Stimulated activated CD8-positive, alpha-beta memory T cell treated with anti-CD3 and anti-CD28 coated beads, Interleukin-12 subunit alpha, Interleukin-12 subunit beta, amount 100 ng/mL, for 24 hours (primary cell): ENCODE data around the gene S100A1.
"Not testable (repeated sequence)": the region's sequence is repeated elsewhere in the genome, so short reads cannot be mapped to it uniquely, and the experiment has no call there.

Experiments used
- DNase-seq: peaks from one replicate; pipeline ENCODE4 v3.0.0-alpha.2; 2020; ENCODE audit errors: extremely low read depth

Gene S100A1

DNA sequence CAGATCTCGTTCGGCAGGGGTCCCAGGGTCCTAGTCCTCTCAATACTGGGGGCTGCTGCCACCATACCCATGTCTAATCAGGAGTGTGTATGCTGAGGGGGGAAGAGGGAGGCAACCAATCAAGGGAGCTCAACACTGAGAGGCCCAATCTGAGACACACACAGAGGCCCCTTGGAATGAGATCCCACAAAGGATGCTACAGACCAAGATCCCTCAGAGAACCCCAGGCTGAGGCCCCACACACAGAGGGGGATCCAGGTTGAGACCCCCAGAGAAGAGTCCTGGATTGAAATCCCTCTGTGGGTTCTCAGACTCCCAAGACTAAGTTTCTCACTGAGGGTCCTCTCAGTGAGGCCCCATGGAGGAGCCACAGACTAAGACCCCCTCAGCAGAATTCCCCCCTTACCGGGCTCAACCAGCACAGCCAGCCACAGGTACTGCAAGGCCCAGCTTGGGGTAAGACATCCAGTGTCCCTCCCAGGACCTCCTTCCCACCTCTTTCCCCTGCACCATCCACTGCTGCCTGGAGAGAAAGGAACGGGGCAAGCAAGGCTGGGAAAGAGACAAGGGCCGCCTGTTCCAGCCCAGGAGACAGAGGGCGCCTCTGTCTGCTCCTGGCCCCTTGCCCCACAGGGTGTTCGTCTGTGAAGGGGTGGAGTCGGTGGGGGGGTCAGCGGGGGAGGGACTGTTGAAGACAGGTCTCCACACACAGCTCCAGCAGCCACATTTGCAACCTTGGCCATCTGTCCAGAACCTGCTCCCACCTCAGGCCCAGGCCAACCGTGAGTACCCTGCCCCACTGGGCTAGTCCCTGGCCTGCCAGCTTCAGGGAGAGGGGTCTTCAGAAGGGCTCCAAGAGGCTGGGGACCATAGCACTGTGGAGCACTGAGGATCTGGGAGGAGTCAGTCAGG is at the start of gene S100A1:
S100A1 (plus strand) TSS at position 720 of the 912 bp plus-strand sequence. CDS start 2,088 bp downstream, outside the sequence.
- no peak for DNase-seq

GRCh38 chr1:153578490-153578889 is 49.7 kb upstream of the S100A1 start:
- DNase-seq: no peak

GRCh38 chr1:153578936-153579335 is 49.3 kb upstream of the S100A1 start:
- DNase-seq: no peak

GRCh38 chr1:153582836-153583235 is 45.4 kb upstream of the S100A1 start:
- DNase-seq: not testable (repeated sequence)

DNA sequence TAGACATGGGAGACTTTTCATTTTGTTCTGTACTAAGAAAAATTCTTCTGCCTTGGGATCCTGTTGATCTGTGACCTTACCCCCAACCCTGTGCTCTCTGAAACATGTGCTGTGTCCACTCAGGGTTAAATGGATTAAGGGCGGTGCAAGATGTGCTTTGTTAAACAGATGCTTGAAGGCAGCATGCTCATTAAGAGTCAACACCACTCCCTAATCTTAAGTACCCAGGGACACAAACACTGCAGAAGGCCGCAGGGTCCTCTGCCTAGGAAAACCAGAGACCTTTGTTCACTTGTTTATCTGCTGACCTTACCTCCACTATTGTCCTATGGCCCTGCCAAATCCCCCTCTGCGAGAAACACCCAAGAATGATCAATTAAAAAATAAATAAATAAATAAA is 44.7 kb upstream of the S100A1 start:
- DNase-seq: not testable (repeated sequence)

- DNase-seq: no peak
Observed at GRCh38 chr1:153583976-153584375, 44.3 kb upstream of the S100A1 start.

GRCh38 chr1:153585006-153585405 is 43.2 kb upstream of the S100A1 start:
- no peak for DNase-seq

GRCh38 chr1:153586347-153586746 is 41.9 kb upstream of the S100A1 start:
- no peak for DNase-seq

DNA sequence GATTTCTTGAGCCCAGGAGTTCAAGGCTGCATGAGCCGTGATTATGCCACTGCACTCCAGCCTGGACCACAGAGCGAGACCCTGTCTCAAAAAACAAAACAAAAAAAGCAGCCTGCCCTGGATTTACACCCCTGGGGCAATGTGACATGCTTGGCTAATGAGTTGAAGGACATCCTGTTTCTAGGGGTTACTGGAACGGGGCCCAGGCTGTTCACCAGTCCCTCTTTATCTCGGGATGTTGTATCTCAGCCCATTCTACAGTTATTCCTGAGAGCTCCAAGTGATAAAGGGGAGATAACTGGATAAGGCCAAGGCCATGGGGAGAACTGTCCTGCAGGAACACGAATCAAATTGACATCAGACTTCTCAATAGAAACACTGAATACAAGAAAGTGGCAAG is 40.9 kb upstream of the S100A1 start:
- no peak for DNase-seq

GRCh38 chr1:153588033-153588432 is 40.2 kb upstream of the S100A1 start:
- DNase-seq: not testable (repeated sequence)

GRCh38 chr1:153588482-153588881 is 39.8 kb upstream of the S100A1 start:
- no peak for DNase-seq

- DNase-seq: no peak
Observed at GRCh38 chr1:153592748-153593147, 35.5 kb upstream of the S100A1 start.

- DNase-seq: no peak
Observed at GRCh38 chr1:153597206-153597605, 31.0 kb upstream of the S100A1 start.

GRCh38 chr1:153598309-153599172 is 29.7 kb upstream of the S100A1 start:
- no peak for DNase-seq

DNA sequence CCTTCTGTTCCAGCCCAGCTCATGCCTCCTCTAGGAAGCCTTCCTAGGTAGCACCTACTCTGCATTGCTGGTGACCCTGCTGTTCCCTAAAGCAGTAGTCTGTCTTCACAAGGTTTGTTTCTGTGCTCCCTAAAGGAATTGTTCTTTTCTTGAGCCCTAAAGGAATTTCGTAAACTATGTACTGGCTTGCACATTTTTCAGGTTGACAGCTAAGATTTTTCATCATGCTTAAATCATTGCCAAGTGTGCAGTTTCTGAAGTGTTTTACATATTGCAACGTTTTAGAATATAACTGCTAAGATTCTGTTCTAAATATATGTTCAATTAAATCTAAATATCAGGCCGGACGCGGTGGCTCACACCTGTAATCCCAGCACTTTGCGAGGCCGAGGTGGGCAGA is 28.4 kb upstream of the S100A1 start:
- no peak for DNase-seq

GRCh38 chr1:153602749-153603148 is 25.5 kb upstream of the S100A1 start:
- no peak for DNase-seq

DNA sequence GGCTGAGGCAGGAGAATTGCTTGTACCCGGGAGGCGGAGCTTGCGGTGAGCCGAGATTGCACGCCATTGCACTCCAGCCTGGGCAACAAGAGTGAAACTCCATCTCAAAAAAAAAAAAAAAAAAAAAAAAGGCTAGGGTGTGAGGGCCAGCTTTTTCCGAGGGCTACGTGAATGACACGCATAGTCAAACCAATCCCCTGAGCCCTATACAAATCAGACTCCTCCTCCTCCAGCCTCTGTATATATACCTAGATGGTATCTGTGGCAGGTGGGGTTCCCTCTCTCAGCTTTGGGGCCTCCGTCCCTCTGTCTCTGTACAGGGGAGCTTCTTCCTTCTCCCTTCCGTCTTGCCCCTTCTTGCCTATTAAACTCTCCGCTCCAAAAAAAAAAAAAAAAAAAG is 22.0 kb upstream of the S100A1 start:
- no peak for DNase-seq

GRCh38 chr1:153607381-153607780 is 20.9 kb upstream of the S100A1 start:
- DNase-seq: no peak

DNA sequence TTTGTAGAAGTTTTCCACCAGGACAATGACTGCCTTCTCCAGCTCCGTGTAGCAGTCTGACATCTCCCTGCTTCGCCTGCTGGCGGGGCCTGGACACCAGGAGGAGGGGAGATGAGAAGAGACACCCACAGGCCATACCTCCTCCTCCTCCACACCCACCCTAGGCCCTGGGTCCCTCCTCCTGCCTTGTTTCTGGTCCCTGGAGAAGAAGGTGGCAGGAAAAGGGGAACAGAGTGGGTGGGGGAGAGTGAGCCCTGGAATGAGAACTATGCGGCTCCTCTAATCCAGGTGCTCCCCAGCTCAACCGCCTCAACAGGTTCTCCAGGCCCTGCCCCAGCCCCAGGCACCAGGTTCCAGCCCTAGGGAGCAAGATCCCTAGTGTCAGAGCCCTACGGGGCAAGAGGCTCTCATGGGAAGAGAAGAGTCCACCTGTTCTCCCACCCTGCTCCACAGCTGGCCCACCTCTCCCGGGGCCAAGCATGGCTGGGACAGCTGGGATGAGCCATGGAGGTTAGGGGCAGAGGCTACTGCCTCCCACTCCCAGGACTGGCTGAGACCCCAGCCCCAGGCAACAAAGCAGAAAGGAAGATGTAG is 20.0 kb upstream of the S100A1 start:
- no peak for DNase-seq

DNA sequence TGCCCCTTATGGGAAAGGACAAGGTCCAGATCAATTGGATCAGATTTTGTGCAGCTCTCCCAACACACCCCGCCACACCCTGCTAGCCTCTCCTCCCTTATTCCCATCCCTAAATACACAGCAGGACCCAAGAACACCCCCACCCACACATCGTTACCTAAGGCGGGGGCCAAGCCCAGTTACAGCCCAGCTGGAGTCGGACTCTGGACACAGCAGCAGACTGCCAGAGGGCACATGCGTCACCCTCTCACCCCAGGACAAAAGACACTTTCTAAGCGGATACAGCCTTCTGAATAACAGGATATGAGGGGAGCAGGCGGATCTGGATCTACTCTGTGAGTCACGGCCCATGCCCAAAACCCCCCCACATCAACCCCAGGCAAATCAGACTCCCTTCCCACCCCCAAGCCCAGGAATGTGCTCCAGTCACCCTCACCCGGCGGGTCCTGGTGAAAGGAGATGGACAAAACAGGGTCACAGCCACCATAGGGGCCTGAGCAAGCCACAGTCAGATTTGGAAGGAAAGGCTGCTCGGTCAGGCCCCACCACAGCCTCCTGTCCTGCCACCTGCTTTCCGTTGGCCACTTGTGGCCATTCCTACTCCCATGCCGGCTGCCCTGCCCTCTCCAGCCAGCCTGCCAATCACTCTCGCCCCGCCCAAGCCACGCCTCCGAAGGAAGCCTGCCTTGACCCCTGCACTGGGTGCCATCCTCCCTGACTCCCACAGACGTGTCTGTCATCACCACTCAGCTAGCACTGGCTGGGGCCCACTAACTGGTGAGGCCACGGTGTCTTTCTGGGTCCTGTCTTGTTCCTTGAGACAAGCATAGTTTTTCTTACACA is 19.3 kb upstream of the S100A1 start:
- no peak for DNase-seq

DNA sequence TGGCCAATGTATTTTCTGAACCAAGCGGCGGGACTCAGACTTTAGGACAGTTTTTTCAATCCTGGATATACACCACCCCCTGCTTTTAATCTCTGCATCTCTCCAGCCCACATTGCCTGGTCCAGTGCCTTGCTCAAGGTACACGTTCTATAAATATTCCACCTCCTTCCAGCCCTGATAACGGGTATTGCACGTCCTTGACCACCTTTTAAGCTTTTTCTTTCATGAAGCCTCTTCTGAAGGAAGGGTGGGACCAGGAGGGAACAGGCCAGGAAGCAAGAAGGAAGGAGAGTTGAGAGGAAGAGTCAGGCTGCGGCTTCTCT is 18.7 kb upstream of the S100A1 start:
- DNase-seq: no peak

- DNase-seq: no peak
Observed at GRCh38 chr1:153610334-153610733, 17.9 kb upstream of the S100A1 start.
